ENCODE measurements around the gene NXN.

- TF ChIP-seq CTCF (IDR thresholded peaks at IDR 0.05; ENCODE audit: insufficient read depth, low read length), result no peak
- no peak for TF ChIP-seq REST (IDR thresholded peaks at IDR 0.05; ENCODE audit: insufficient replicate concordance, low read depth)
- TF ChIP-seq POLR2AphosphoS5 (IDR thresholded peaks at IDR 0.05; ENCODE audit: low read depth), result no peak
- TF ChIP-seq SPI1 (IDR thresholded peaks at IDR 0.05; ENCODE audit: borderline replicate concordance, low read depth), result no peak
These were observed 401 bp downstream of the NXN start for GRCh38 chr17:979212-979538.

Measured in HL-60 (cell line).